Lung (tissue), 12 donors: ENCODE results near the gene MRPL2. TPM values are rescaled to one million over a fixed set of nuclear protein-coding genes. Genes with fewer than 3 reads are reported as not detected.
"Not testable (repeated sequence)": the region's sequence is repeated elsewhere in the genome, so short reads cannot be mapped to it uniquely, and the experiment has no call there.

ENCODE experiments used
- ATAC-seq: fragments of 200-7000 bp; cut with Tn5 transposase; one replicate; pipeline ENCODE4 v1.9.1; 2020; ENCODE audit warnings: moderate number of reproducible peaks; ENCODE audit not compliant: insufficient read depth, low FRiP score
- DNase-seq, 3 donors: peaks; one replicate each; pipeline ENCODE4 v3.0.0-alpha.2; 2013 to 2017
- H3K27ac ChIP-seq, 2 donors: one replicate each; pipeline ENCODE4 v1.5.1; 2013; ENCODE audit warnings: mild to moderate bottlenecking in 2 of 2, moderate library complexity in 2 of 2, control low read depth in 1 of 2, inconsistent platforms in 1 of 2, low read depth in 1 of 2, low read length in 1 of 2
- H3K27me3 ChIP-seq, 3 donors: one replicate each; pipeline ENCODE4 v1.5.1; 2013; ENCODE audit warnings: low read length in 2 of 3; ENCODE audit not compliant: control insufficient read depth in 3 of 3, insufficient read depth in 3 of 3
- H3K36me3 ChIP-seq, 4 donors: one replicate each; pipeline ENCODE4 v1.5.1; 2013; ENCODE audit warnings: low read length in 4 of 4, mild to moderate bottlenecking in 1 of 4, moderate library complexity in 1 of 4; ENCODE audit not compliant: control insufficient read depth in 4 of 4, insufficient read depth in 4 of 4
- H3K4me1 ChIP-seq, 5 donors: one replicate each; pipeline ENCODE4 v1.5.1; 2013; ENCODE audit warnings: low read length in 5 of 5, mild to moderate bottlenecking in 2 of 5, moderate library complexity in 1 of 5; ENCODE audit not compliant: control insufficient read depth in 5 of 5, insufficient read depth in 5 of 5
- H3K4me3 ChIP-seq: one replicate; pipeline ENCODE4 v1.5.1; 2013; ENCODE audit warnings: mild to moderate bottlenecking, control low read depth, moderate library complexity
- H3K9ac ChIP-seq, 2 donors: one replicate each; pipeline ENCODE4 v1.5.1; 2013; ENCODE audit warnings: low read length in 2 of 2, control low read depth in 1 of 2; ENCODE audit not compliant: insufficient read depth in 1 of 2
- H3K9me3 ChIP-seq, 4 donors: one replicate each; pipeline ENCODE4 v1.5.1; 2013; ENCODE audit warnings: low read length in 3 of 4, mild to moderate bottlenecking in 1 of 4, moderate library complexity in 1 of 4; ENCODE audit not compliant: control insufficient read depth in 4 of 4, insufficient read depth in 3 of 4
- CTCF ChIP-seq: IDR thresholded peaks from 2 replicates; pipeline ENCODE4 v1.5.1; 2012; ENCODE audit warnings: mild to moderate bottlenecking; ENCODE audit errors: control extremely low read depth, extremely low read depth
- WGBS, 2 donors: extraction: QIAGEN DNeasy Blood & Tissue Kit; methylation state at CpG; one replicate each; pipeline ENCODE4 v1.1.7; 2013; 5-methylcytosine and 5-hydroxymethylcytosine counted together
- polyA plus RNA-seq, 2 donors: library from polyadenylated mRNA; stranded (reverse); fragments of 200-250 nt; gene quantifications; one replicate each; pipeline ENCODE4 v1.2.1, GENCODE V29; 2013
- total RNA-seq, 2 donors: library from RNA; depleted of rRNA in 1 of 2; stranded (reverse); fragments of >200 nt in 1 of 2; gene quantifications; one replicate each; pipeline ENCODE4 v1.2.1, GENCODE V29; 2014 to 2021
- donor health status: control.
- donor health status: control.
- donor health status: Bipolar disorder and iron deficiency.
- donor health status: healthy.
- donor health status: DM: yes; HTN: yes; CAD: no.

Gene MRPL2
- total and polyA plus RNA-seq, 4 donors: 11.5 to 84.0 (median 46.1) TPM

GRCh38 chr6:43082806-43083655 lies 23.8 kb upstream of the MRPL2 start:
- Histone ChIP-seq H3K4me3 (no peak overlapping the region), H3K9ac (no peak overlapping the region), H3K36me3 (no peaks in the 10 kb centered on the region), H3K27ac (no peak overlapping the region), H3K27me3 (no peaks in the 10 kb centered on the region), H3K4me1 (peaks cover 0 to 46% (median 27%) of the 10 kb centered on the region in 5 donors), H3K9me3 (no peaks in the 10 kb centered on the region)
- DNase-seq (peak; percentile 64 to 92 (median 85)), ATAC-seq (no peak)
- WGBS, 2 donors: 65 to 71% methylated on average over 13 of the region's 13 CpGs
- TF ChIP-seq CTCF: no peak

DNA sequence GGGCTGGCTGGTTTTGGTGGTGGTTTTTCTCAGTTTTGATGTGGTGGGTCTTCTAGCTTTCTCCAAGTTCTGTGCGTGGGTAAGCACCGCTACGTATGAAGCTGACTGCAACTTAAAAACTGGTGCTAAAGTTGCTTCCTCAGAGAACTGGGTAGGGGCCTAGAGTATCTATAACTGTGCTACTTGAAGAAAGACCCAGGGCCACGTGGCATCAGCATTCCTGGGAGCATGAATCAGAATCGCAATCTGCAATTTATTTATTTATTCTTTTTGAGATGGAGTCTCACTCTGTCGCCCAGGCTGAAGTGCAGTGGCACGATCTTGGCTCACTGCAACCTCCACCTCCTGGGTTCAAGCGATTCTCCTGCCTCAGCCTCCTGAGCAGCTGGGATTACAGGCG lies 22.7 kb upstream of the MRPL2 start:
- WGBS, 2 donors: 72 to 81% methylated on average over 9 of the region's 9 CpGs
- ATAC-seq, H3K27me3 ChIP-seq, H3K9ac ChIP-seq, H3K9me3 ChIP-seq, DNase-seq, H3K27ac ChIP-seq, H3K4me3 ChIP-seq, H3K36me3 ChIP-seq: not testable (repeated sequence)
- peaks cover 4 to 52% (median 26%) of the 10 kb centered on the region in 5 donors for H3K4me1 ChIP-seq

GRCh38 chr6:43081043-43081442 lies 21.8 kb upstream of the MRPL2 start:
- Histone ChIP-seq H3K9me3 (no peaks in the 10 kb centered on the region), H3K27me3 (no peaks in the 10 kb centered on the region), H3K9ac (no peak overlapping the region), H3K4me1 (peaks cover 4 to 49% (median 22%) of the 10 kb centered on the region in 5 donors), H3K27ac (no peak overlapping the region), H3K4me3 (no peak overlapping the region), H3K36me3 (no peaks in the 10 kb centered on the region)
- ATAC-seq: no peak
- no peak for DNase-seq
- no peak for TF ChIP-seq CTCF
- WGBS, 2 donors: 94 to 95% methylated on average over 4 of the region's 4 CpGs

GRCh38 chr6:43078691-43079090 lies 19.5 kb upstream of the MRPL2 start:
- no peak for ATAC-seq
- Histone ChIP-seq H3K36me3 (peaks cover 0 to 2% (median 1%) of the 10 kb centered on the region in 4 donors), H3K27me3 (no peaks in the 10 kb centered on the region), H3K4me3 (no peak overlapping the region), H3K9ac (no peak overlapping the region), H3K27ac (no peak overlapping the region), H3K4me1 (peaks cover 4 to 61% (median 33%) of the 10 kb centered on the region in 5 donors), H3K9me3 (no peaks in the 10 kb centered on the region)
- TF ChIP-seq CTCF: no peak
- WGBS, 2 donors: 77 to 86% methylated on average over 2 of the region's 2 CpGs
- peak in 2 of 3 donors; percentile 31 to 39 for DNase-seq
